Measurements from ENCODE around the gene H6PD. TPM values are rescaled to one million over a fixed set of nuclear protein-coding genes. Genes with fewer than 3 reads are reported as not detected.

H6PD gene
- total and polyA plus RNA-seq, 9 of the 15 experiments (the other 6 are each of a cell fraction or from before 2014, with no cell fraction given) = 0.04 to 2.5 (median 0.95) TPM

GRCh38 chr1:9299571-9300541 lies 65.3 kb downstream of the H6PD start (continued):
- peak; percentile 90 for TF ChIP-seq MGA (IDR thresholded peaks at IDR 0.05)
- TF ChIP-seq RNF2 (IDR thresholded peaks at IDR 0.05) = peak; percentile 58; the same call in 1 of the 2 replicates
- peak; percentile 71; the same call in 1 of the 2 replicates for TF ChIP-seq ATF3 (IDR thresholded peaks at IDR 0.05)
- peak; percentile 57; the same call in 1 of the 2 replicates for TF ChIP-seq ATF3 (CRISPR knock-in tag; conservative IDR thresholded peaks at IDR 0.05)
- peak; percentile 94 for TF ChIP-seq MAFF (IDR thresholded peaks at IDR 0.05; ENCODE audit: low read length)
- TF ChIP-seq MAX (CRISPR knock-in tag; IDR thresholded peaks at IDR 0.05) = peak; percentile 61
- peak; percentile 80 for TF ChIP-seq LEF1 (IDR thresholded peaks at IDR 0.05)
- peak in 1 of 3 experiments; percentile 37; a peak in 1 of 6 replicates for TF ChIP-seq ZBTB11 (CRISPR knock-in tag; IDR thresholded peaks at IDR 0.05)
